ENCODE measurements around the gene IL25. TPM values are rescaled to one million over a fixed set of nuclear protein-coding genes. Genes with fewer than 3 reads are reported as not detected.

Gene IL25
- total RNA-seq, 1 experiment from 2014 or later, result not detected

DNA sequence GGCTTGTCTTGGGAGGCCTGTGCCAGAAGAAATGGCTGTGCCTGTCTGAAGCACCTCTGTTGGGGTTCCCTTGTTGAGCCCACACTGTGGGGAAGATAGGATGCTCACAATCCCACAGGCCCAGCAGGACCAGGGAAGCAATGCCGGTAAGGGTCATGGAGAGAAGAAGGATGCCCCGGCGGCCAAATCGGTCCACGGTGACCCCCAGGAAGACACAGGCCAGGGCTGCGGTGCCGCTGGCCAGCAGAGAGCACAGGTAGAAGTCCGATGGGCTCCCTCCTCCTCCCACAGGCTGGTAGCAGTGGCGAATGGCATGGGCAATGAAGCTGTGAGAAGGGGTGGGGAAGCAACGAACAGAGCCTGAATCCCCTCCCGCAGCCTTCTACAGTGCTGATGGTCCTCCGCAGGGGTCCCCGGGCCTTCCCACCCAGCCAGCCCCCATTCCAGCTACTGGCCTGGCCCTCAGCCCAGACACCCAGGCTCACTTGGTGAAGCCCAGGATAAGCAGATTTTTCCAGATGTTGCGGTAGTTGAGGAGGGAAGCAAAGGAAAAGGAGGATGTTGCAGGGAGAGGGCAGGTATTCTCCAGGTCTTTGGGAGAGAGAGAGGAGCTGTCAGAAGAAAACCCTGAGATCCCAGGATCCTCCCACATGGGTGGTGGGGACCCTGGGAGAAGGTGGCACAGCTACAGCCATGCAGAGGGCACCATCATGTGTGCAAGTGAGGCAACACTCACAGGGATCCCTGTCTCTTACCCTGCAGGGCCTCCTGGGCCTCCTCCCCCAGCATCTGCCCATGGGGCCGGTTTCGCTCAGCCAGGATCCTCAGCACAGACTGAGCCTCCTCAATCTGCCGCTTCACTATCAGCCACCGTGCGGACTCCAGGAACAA, 25.0 kb upstream of the IL25 start:
- DNase-seq (ENCODE audit: low read depth, low spot score), result no peak
- BruUV-seq (replicated peaks), result no TSS peak
- H3K9me3 ChIP-seq (ENCODE audit: control insufficient read depth, insufficient read depth, low read depth, low read length), result no peaks in the 10 kb centered on the region
- H3K27ac ChIP-seq (ENCODE audit: low read length), result no peak overlapping the region
- intact Hi-C loops (cut with micrococcal nuclease; ENCODE audit: unreplicated experiment) (no loop called here), in situ Hi-C loops (cut with HindIII; ENCODE audit: low pct_unique_long_range_greater_than_20kb, low sequenced_read_pairs) (no loop called here)
- no peak overlapping the region for H3K4me3 ChIP-seq (ENCODE audit: low read depth in 2 of 2, low read length in 2 of 2)
- ATAC-seq, result no peak
- no peaks in the 10 kb centered on the region for H3K4me1 ChIP-seq (ENCODE audit: control insufficient read depth, insufficient read depth, low read length)
- no peaks in the 10 kb centered on the region; the same call in 1 of the 2 replicates for H3K27me3 ChIP-seq (ENCODE audit: control insufficient read depth, insufficient read depth, low read length)
- H3K36me3 ChIP-seq (ENCODE audit: control insufficient read depth, insufficient read depth, low read length), result no peaks in the 10 kb centered on the region
- ChIA-PET POLR2A (no interaction called here), CTCF (no interaction called here)
- no peak for TF ChIP-seq SIN3A (IDR thresholded peaks at IDR 0.05; ENCODE audit: borderline replicate concordance, insufficient read depth, low read depth, low read length)
- TF ChIP-seq, protein P1, sequence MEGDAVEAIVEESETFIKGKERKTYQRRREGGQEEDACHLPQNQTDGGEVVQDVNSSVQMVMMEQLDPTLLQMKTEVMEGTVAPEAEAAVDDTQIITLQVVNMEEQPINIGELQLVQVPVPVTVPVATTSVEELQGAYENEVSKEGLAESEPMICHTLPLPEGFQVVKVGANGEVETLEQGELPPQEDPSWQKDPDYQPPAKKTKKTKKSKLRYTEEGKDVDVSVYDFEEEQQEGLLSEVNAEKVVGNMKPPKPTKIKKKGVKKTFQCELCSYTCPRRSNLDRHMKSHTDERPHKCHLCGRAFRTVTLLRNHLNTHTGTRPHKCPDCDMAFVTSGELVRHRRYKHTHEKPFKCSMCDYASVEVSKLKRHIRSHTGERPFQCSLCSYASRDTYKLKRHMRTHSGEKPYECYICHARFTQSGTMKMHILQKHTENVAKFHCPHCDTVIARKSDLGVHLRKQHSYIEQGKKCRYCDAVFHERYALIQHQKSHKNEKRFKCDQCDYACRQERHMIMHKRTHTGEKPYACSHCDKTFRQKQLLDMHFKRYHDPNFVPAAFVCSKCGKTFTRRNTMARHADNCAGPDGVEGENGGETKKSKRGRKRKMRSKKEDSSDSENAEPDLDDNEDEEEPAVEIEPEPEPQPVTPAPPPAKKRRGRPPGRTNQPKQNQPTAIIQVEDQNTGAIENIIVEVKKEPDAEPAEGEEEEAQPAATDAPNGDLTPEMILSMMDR (IDR thresholded peaks at IDR 0.05), result no peak
- no peak for TF ChIP-seq TCF7L2 (IDR thresholded peaks at IDR 0.05; ENCODE audit: low read depth, low read length)
- no peak for TF ChIP-seq POLR2AphosphoS5 (IDR thresholded peaks at IDR 0.05; ENCODE audit: low read depth, low read length)
- TF ChIP-seq, protein P2, sequence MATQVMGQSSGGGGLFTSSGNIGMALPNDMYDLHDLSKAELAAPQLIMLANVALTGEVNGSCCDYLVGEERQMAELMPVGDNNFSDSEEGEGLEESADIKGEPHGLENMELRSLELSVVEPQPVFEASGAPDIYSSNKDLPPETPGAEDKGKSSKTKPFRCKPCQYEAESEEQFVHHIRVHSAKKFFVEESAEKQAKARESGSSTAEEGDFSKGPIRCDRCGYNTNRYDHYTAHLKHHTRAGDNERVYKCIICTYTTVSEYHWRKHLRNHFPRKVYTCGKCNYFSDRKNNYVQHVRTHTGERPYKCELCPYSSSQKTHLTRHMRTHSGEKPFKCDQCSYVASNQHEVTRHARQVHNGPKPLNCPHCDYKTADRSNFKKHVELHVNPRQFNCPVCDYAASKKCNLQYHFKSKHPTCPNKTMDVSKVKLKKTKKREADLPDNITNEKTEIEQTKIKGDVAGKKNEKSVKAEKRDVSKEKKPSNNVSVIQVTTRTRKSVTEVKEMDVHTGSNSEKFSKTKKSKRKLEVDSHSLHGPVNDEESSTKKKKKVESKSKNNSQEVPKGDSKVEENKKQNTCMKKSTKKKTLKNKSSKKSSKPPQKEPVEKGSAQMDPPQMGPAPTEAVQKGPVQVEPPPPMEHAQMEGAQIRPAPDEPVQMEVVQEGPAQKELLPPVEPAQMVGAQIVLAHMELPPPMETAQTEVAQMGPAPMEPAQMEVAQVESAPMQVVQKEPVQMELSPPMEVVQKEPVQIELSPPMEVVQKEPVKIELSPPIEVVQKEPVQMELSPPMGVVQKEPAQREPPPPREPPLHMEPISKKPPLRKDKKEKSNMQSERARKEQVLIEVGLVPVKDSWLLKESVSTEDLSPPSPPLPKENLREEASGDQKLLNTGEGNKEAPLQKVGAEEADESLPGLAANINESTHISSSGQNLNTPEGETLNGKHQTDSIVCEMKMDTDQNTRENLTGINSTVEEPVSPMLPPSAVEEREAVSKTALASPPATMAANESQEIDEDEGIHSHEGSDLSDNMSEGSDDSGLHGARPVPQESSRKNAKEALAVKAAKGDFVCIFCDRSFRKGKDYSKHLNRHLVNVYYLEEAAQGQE (IDR thresholded peaks at IDR 0.05; ENCODE audit: insufficient read depth in 1 of 2, low read depth in 2 of 2, low read length in 1 of 2), result no peak

DNA sequence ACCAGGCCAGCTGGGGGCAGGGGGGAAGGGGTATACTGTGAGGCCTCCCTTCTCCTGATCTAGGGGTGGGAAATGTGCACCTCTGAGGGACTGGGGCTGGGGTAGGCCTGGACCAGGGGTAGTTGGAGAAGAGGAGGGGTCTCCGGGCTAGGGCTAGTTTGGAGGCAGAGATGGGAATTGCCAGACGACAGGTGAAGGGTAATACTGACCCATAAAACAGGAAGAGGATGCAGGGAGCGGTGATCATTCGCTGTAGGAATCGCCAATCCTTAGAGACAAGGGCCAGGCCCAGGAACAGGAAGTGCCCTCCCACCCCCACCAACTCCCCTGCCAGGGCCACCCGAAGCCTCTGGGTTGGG, 24.3 kb upstream of the IL25 start:
- Histone ChIP-seq H3K9me3 (ENCODE audit: control insufficient read depth, insufficient read depth, low read depth, low read length) (no peaks in the 10 kb centered on the region), H3K36me3 (ENCODE audit: control insufficient read depth, insufficient read depth, low read length) (no peaks in the 10 kb centered on the region), H3K27ac (ENCODE audit: low read length) (no peak overlapping the region), H3K4me3 (ENCODE audit: low read depth in 2 of 2, low read length in 2 of 2) (no peak overlapping the region), H3K27me3 (ENCODE audit: control insufficient read depth, insufficient read depth, low read length) (peaks cover 4% of the 10 kb centered on the region), H3K4me1 (ENCODE audit: control insufficient read depth, insufficient read depth, low read length) (no peaks in the 10 kb centered on the region)
- CTCF ChIA-PET, result no interaction called here
- in situ Hi-C loops (cut with HindIII; ENCODE audit: low pct_unique_long_range_greater_than_20kb, low sequenced_read_pairs), result no loop called here
- POLR2A ChIA-PET, result no interaction called here
- DNase-seq (ENCODE audit: low read depth, low spot score), result no peak
- intact Hi-C loops (cut with micrococcal nuclease; ENCODE audit: unreplicated experiment), result no loop called here
- BruUV-seq (replicated peaks), result no TSS peak
- no peak for ATAC-seq
- TF ChIP-seq, protein P2 (IDR thresholded peaks at IDR 0.05; ENCODE audit: insufficient read depth in 1 of 2, low read depth in 2 of 2, low read length in 1 of 2), result no peak
- TF ChIP-seq TCF7L2 (IDR thresholded peaks at IDR 0.05; ENCODE audit: low read depth, low read length), result no peak
- TF ChIP-seq POLR2AphosphoS5 (IDR thresholded peaks at IDR 0.05; ENCODE audit: low read depth, low read length), result no peak
- no peak for TF ChIP-seq SIN3A (IDR thresholded peaks at IDR 0.05; ENCODE audit: borderline replicate concordance, insufficient read depth, low read depth, low read length)
- TF ChIP-seq, protein P1 (IDR thresholded peaks at IDR 0.05), result no peak
